Naive B cell (primary cell): ENCODE measurements around the gene KCNMB1. TPM values are rescaled to one million over a fixed set of nuclear protein-coding genes. Genes with fewer than 3 reads are reported as not detected.

Experiments
- ATAC-seq, 2 donors: fragments of 150-1000 bp; cut with Tn5 transposase; 2 replicates each; pipeline ENCODE4 v1.10.0; 2021; ENCODE audit warnings: low read depth in 2 of 2, mild to moderate bottlenecking in 2 of 2, moderate library complexity in 2 of 2
- DNase-seq: peaks from one replicate; pipeline ENCODE4 v3.0.0; 2022
- H3K27ac Mint-ChIP-seq, 6 donors: one replicate each; pipeline ENCODE4 v1.8.0; 2020 to 2022; ENCODE audit warnings: mild to moderate bottlenecking in 6 of 6, mixed read lengths in 6 of 6, moderate library complexity in 5 of 6, inconsistent platforms in 2 of 6
- H3K27me3 Mint-ChIP-seq, 3 donors: one replicate each; pipeline ENCODE4 v1.8.0; 2021 to 2022; ENCODE audit warnings: mixed read lengths in 3 of 3, mild to moderate bottlenecking in 1 of 3
- H3K36me3 Mint-ChIP-seq, 2 donors: one replicate each; pipeline ENCODE4 v1.8.0; 2020 to 2022; ENCODE audit warnings: mixed read lengths in 2 of 2, inconsistent platforms in 1 of 2, mild to moderate bottlenecking in 1 of 2
- H3K4me1 Mint-ChIP-seq, 3 donors: one replicate each; pipeline ENCODE4 v1.8.0; 2020 to 2022; ENCODE audit warnings: mixed read lengths in 3 of 3, inconsistent platforms in 1 of 3, mild to moderate bottlenecking in 1 of 3, moderate library complexity in 1 of 3
- H3K4me3 Mint-ChIP-seq, 8 donors: one replicate each; pipeline ENCODE4 v1.8.0; 2020 to 2022; ENCODE audit warnings: mild to moderate bottlenecking in 8 of 8, mixed read lengths in 8 of 8, moderate library complexity in 8 of 8, inconsistent platforms in 2 of 8
- H3K9me3 Mint-ChIP-seq, 7 donors: one replicate each; pipeline ENCODE4 v1.8.0; 2020 to 2022; ENCODE audit warnings: mixed read lengths in 7 of 7, mild to moderate bottlenecking in 5 of 7, inconsistent platforms in 2 of 7, moderate library complexity in 1 of 7
- polyA plus RNA-seq, 6 donors: library from polyadenylated mRNA; unstranded; fragments of 300-500 nt; fragmentation: Illumina TruSeq; gene quantifications; one replicate each; pipeline ENCODE4 v1.2.3, GENCODE V29; 2021; ENCODE audit warnings: low read depth in 6 of 6

Gene KCNMB1
- polyA plus RNA-seq = not detected

DNA sequence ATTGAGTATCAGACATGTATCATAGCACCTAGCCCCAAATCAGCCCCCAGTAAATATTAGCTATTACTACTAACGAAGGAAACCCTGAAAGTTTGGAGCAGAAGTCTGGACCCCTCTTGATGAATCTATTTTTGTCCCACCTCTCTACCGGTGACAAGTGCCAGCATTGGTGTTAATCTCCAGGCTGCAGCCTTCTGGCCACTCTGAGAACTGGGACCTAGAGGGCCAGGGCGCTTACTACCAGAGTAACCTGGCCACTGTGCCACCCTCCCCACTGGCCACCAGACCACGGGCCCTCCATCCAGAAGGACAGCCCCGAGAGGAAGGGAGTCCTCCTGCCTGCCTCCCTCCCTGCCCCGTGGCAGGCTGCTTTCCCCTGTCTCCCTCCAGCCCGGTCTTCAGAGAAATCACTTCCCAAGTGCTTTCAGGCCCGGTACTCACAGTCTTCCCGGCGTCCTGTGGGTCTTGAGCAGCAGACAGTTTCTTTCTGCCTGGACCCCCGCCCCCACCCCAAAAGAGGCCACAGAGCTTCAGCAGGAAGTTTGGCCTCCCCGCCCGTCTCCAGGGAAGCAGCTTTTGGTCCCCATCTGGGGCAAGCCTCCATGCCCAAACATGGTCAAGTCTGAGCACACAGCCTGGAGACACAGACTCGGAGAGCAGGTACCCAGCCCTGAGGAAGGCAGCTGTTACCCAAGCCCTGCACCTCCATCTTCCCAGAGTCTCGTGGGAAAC, at the start of gene KCNMB1:
Gene KCNMB1, minus strand, starts transcription at position 550 of the 732 bp plus-strand sequence. CDS start 3,920 bp downstream, outside the sequence.
- peak within 1 kb of the TSS in 4 of 6 donors; percentile 38 to 76 (median 48) for H3K27ac Mint-ChIP-seq
- H3K4me3 Mint-ChIP-seq = peak within 1 kb of the TSS in 3 of 8 donors; percentile 11 to 57 (median 32)
- ATAC-seq = no peak

GRCh38 chr5:170438581-170438980, 49.4 kb upstream of the KCNMB1 start:
- DNase-seq = no peak
- no peak for ATAC-seq
- H3K4me3 Mint-ChIP-seq = no peak overlapping the region
- no peaks in the 10 kb centered on the region for H3K9me3 Mint-ChIP-seq
- no peaks in the 10 kb centered on the region for H3K4me1 Mint-ChIP-seq
- no peak overlapping the region for H3K27ac Mint-ChIP-seq
- H3K27me3 Mint-ChIP-seq = peaks cover 0 to 6% (median 5%) of the 10 kb centered on the region in 3 donors
- H3K36me3 Mint-ChIP-seq = no peaks in the 10 kb centered on the region

More for the DNA sequence above, at the start of gene KCNMB1:
- Mint-ChIP-seq H3K4me1 (peaks cover 26 to 32% (median 30%) of the 10 kb centered on the region in 3 donors), H3K27me3 (peaks cover 0 to 7% (median 6%) of the 10 kb centered on the region in 3 donors), H3K36me3 (no peaks in the 10 kb centered on the region), H3K9me3 (peaks cover 0 to 2% (median 0%) of the 10 kb centered on the region in 7 donors)
- no peak for DNase-seq

GRCh38 chr5:170437621-170438375, 48.6 kb upstream of the KCNMB1 start:
- Mint-ChIP-seq H3K4me1 (no peaks in the 10 kb centered on the region), H3K27ac (peak overlapping the region in 1 of 6 donors; percentile 58), H3K36me3 (no peaks in the 10 kb centered on the region)

GRCh38 chr5:170436335-170436734, 47.2 kb upstream of the KCNMB1 start:
- no peaks in the 10 kb centered on the region for H3K4me1 Mint-ChIP-seq
- ATAC-seq = no peak
- H3K9me3 Mint-ChIP-seq = peaks cover 0 to 2% (median 0%) of the 10 kb centered on the region in 7 donors
- peaks cover 0 to 14% (median 5%) of the 10 kb centered on the region in 3 donors for H3K27me3 Mint-ChIP-seq
- H3K36me3 Mint-ChIP-seq = no peaks in the 10 kb centered on the region
- H3K4me3 Mint-ChIP-seq = no peak overlapping the region
- no peak overlapping the region for H3K27ac Mint-ChIP-seq
- DNase-seq = no peak

More at GRCh38 chr5:170437621-170438375, 48.6 kb upstream of the KCNMB1 start:
- ATAC-seq (no peak), DNase-seq (no peak)
- Mint-ChIP-seq H3K4me3 (no peak overlapping the region), H3K27me3 (peaks cover 0 to 6% (median 5%) of the 10 kb centered on the region in 3 donors), H3K9me3 (no peaks in the 10 kb centered on the region)

DNA sequence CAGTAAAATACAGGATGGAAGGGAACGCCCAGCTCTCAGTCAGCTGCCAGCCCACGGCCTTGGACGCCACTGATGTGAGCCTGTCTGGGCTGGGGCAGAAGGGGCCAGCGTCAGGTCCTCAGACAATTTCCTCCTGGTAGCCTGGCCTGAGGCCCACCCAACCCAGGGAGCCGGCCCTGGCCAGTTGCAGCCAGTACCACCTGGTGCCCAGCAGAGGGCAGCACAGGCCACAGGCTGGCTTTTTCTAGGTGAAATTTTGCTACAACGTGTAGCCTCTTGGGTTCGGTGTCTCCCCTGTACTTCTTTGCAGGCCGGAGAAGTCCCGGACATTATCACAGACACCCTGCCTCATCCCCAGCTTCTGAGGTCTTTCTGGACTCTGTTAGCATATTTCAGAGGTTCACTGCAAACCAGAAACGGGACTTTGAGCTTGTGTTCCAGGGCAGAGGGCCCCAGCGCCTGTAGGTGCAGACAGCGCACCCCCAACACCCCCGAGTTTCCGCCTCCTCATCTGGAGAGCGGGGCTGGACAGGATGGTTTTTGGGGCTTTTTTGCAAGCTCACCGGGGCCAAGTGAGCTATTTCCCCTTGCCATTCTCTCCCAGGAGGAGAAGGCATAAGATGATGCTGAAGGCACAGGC, 45.9 kb upstream of the KCNMB1 start:
- Mint-ChIP-seq H3K36me3 (no peaks in the 10 kb centered on the region), H3K4me3 (no peak overlapping the region), H3K27me3 (peaks cover 0 to 20% (median 11%) of the 10 kb centered on the region in 3 donors), H3K4me1 (no peaks in the 10 kb centered on the region), H3K27ac (no peak overlapping the region), H3K9me3 (peaks cover 0 to 2% (median 0%) of the 10 kb centered on the region in 7 donors)
- ATAC-seq = peak; percentile 37 to 45
- DNase-seq = peak; percentile 17

- no peak overlapping the region for H3K27ac Mint-ChIP-seq
- ATAC-seq (no peak), DNase-seq (no peak)
- H3K4me1 Mint-ChIP-seq = no peaks in the 10 kb centered on the region
- no peak overlapping the region for H3K4me3 Mint-ChIP-seq
- peaks cover 3 to 29% (median 17%) of the 10 kb centered on the region in 3 donors for H3K27me3 Mint-ChIP-seq
- no peaks in the 10 kb centered on the region for H3K36me3 Mint-ChIP-seq
- H3K9me3 Mint-ChIP-seq = peaks cover 0 to 2% (median 0%) of the 10 kb centered on the region in 7 donors
Measured at GRCh38 chr5:170432669-170433068, 43.5 kb upstream of the KCNMB1 start.

DNA sequence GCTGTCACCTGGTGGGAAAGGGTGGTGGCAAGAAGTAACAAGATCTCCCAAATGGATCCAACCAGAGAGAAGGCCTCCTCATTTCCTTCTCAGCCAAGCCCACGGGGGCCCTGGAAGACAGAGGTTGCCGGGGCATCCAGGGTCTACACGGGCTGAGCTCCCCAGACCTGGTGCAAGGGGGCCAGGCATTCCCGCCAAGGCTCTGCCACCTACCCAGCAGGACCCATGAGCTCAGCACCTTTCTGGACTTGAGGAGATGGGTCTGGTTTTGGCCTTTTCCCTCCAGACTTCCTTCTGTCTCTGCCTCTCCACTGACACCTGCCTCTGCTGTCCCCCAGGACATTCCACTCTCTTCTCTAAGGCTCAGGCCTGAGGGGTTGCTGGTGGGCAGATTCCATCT, 42.4 kb upstream of the KCNMB1 start:
- H3K27me3 Mint-ChIP-seq = peaks cover 3 to 31% (median 19%) of the 10 kb centered on the region in 3 donors
- no peak overlapping the region for H3K4me3 Mint-ChIP-seq
- no peaks in the 10 kb centered on the region for H3K36me3 Mint-ChIP-seq
- H3K9me3 Mint-ChIP-seq = peaks cover 0 to 2% (median 0%) of the 10 kb centered on the region in 7 donors
- H3K4me1 Mint-ChIP-seq = no peaks in the 10 kb centered on the region
- ATAC-seq (no peak), DNase-seq (no peak)
- no peak overlapping the region for H3K27ac Mint-ChIP-seq

GRCh38 chr5:170430866-170431437, 41.8 kb upstream of the KCNMB1 start:
- Mint-ChIP-seq H3K36me3 (no peaks in the 10 kb centered on the region), H3K4me1 (no peaks in the 10 kb centered on the region), H3K27ac (no peak overlapping the region), H3K4me3 (no peak overlapping the region), H3K27me3 (peaks cover 3 to 31% (median 19%) of the 10 kb centered on the region in 3 donors), H3K9me3 (peaks cover 0 to 2% (median 0%) of the 10 kb centered on the region in 7 donors)
- ATAC-seq = no peak
- DNase-seq = no peak

GRCh38 chr5:170430256-170430655, 41.1 kb upstream of the KCNMB1 start:
- H3K36me3 Mint-ChIP-seq = no peaks in the 10 kb centered on the region
- no peaks in the 10 kb centered on the region for H3K4me1 Mint-ChIP-seq
- H3K4me3 Mint-ChIP-seq = no peak overlapping the region
- DNase-seq (no peak), ATAC-seq (no peak)
- H3K27me3 Mint-ChIP-seq = peaks cover 3 to 31% (median 19%) of the 10 kb centered on the region in 3 donors
- H3K27ac Mint-ChIP-seq = no peak overlapping the region
- H3K9me3 Mint-ChIP-seq = peaks cover 0 to 2% (median 0%) of the 10 kb centered on the region in 7 donors

GRCh38 chr5:170429014-170429413, 39.8 kb upstream of the KCNMB1 start:
- DNase-seq = no peak
- peaks cover 0 to 2% (median 0%) of the 10 kb centered on the region in 7 donors for H3K9me3 Mint-ChIP-seq
- H3K27ac Mint-ChIP-seq = no peak overlapping the region
- no peaks in the 10 kb centered on the region for H3K36me3 Mint-ChIP-seq
- peaks cover 9 to 34% (median 24%) of the 10 kb centered on the region in 3 donors for H3K27me3 Mint-ChIP-seq
- no peak for ATAC-seq
- H3K4me3 Mint-ChIP-seq = no peak overlapping the region
- H3K4me1 Mint-ChIP-seq = no peaks in the 10 kb centered on the region

GRCh38 chr5:170427672-170428236, 38.6 kb upstream of the KCNMB1 start:
- no peak overlapping the region for H3K4me3 Mint-ChIP-seq
- H3K27ac Mint-ChIP-seq = no peak overlapping the region
- H3K9me3 Mint-ChIP-seq = peaks cover 0 to 2% (median 0%) of the 10 kb centered on the region in 7 donors
- no peaks in the 10 kb centered on the region for H3K4me1 Mint-ChIP-seq
- peaks cover 9 to 31% (median 24%) of the 10 kb centered on the region in 3 donors for H3K27me3 Mint-ChIP-seq
- DNase-seq (no peak), ATAC-seq (no peak)
- no peaks in the 10 kb centered on the region for H3K36me3 Mint-ChIP-seq

- DNase-seq (no peak), ATAC-seq (no peak)
- Mint-ChIP-seq H3K4me1 (no peaks in the 10 kb centered on the region), H3K36me3 (no peaks in the 10 kb centered on the region), H3K4me3 (no peak overlapping the region), H3K27ac (peak overlapping the region in 1 of 6 donors; percentile 40), H3K27me3 (peaks cover 16 to 27% (median 24%) of the 10 kb centered on the region in 3 donors), H3K9me3 (no peaks in the 10 kb centered on the region)
Measured at GRCh38 chr5:170426786-170427185, 37.6 kb upstream of the KCNMB1 start.
